Measurements from ENCODE around the gene DNAH2.

Gene DNAH2

GRCh38 chr17:7717756-7718350 is 309 bp downstream of the DNAH2 start:
- FAIRE-seq: peak; percentile 56
- TF ChIP-seq TAF1 (IDR thresholded peaks at IDR 0.05; ENCODE audit: low read depth, low read length) (no peak), PAX5 (IDR thresholded peaks at IDR 0.05; ENCODE audit: insufficient read depth, low read length, severe bottlenecking) (no peak), POLR2A (IDR thresholded peaks at IDR 0.05; ENCODE audit: low read depth, low read length) (no peak), SPI1 (IDR thresholded peaks at IDR 0.05; ENCODE audit: low read depth, low read length) (no peak), POU2F2 (IDR thresholded peaks at IDR 0.05; ENCODE audit: low read depth, low read length) (no peak), POLR2AphosphoS5 (IDR thresholded peaks at IDR 0.05; ENCODE audit: low read depth, low read length) (no peak)
- no peak for DNase-seq (ENCODE audit: insufficient read length, low spot score)

DNA sequence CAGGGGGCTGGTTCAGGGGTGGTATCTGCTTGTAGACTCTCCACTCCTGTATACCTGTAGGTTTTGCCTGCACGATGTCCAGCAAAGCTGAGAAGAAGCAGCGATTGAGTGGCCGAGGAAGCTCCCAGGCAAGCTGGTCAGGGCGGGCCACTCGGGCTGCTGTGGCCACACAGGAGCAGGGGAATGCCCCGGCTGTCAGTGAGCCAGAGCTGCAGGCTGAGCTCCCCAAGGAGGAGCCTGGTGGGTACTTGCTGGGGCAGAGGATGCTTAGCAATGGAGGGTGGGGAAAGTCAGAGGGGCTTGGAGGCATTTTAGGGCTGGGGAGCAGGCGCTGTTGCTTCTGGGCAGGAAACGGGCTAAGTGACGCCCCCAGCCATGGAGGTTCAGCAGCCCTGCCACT is 2.1 kb downstream of the DNAH2 start:
- FAIRE-seq (no peak), DNase-seq (ENCODE audit: insufficient read length, low spot score) (no peak)
- no peak for TF ChIP-seq PAX5 (IDR thresholded peaks at IDR 0.05; ENCODE audit: insufficient read depth, low read length, severe bottlenecking)
- TF ChIP-seq POLR2A (IDR thresholded peaks at IDR 0.05; ENCODE audit: low read depth, low read length): no peak
- no peak for TF ChIP-seq POLR2AphosphoS5 (IDR thresholded peaks at IDR 0.05; ENCODE audit: low read depth, low read length)
- TF ChIP-seq POU2F2 (IDR thresholded peaks at IDR 0.05; ENCODE audit: low read depth, low read length): no peak
- TF ChIP-seq SPI1 (IDR thresholded peaks at IDR 0.05; ENCODE audit: low read depth, low read length): no peak
- no peak for TF ChIP-seq TAF1 (IDR thresholded peaks at IDR 0.05; ENCODE audit: low read depth, low read length)

- FAIRE-seq: no peak
- TF ChIP-seq POU2F2 (IDR thresholded peaks at IDR 0.05; ENCODE audit: low read depth, low read length) (no peak), TAF1 (IDR thresholded peaks at IDR 0.05; ENCODE audit: low read depth, low read length) (no peak), POLR2A (IDR thresholded peaks at IDR 0.05; ENCODE audit: low read depth, low read length) (no peak), POLR2AphosphoS5 (IDR thresholded peaks at IDR 0.05; ENCODE audit: low read depth, low read length) (no peak), PAX5 (IDR thresholded peaks at IDR 0.05; ENCODE audit: insufficient read depth, low read length, severe bottlenecking) (no peak), SPI1 (IDR thresholded peaks at IDR 0.05; ENCODE audit: low read depth, low read length) (no peak)
- no peak for DNase-seq (ENCODE audit: insufficient read length, low spot score)
These were observed 2.6 kb downstream of the DNAH2 start for GRCh38 chr17:7720125-7720524.

- TF ChIP-seq POLR2A (IDR thresholded peaks at IDR 0.05; ENCODE audit: low read depth, low read length) (no peak), PAX5 (IDR thresholded peaks at IDR 0.05; ENCODE audit: insufficient read depth, low read length, severe bottlenecking) (no peak), TAF1 (IDR thresholded peaks at IDR 0.05; ENCODE audit: low read depth, low read length) (no peak), POU2F2 (IDR thresholded peaks at IDR 0.05; ENCODE audit: low read depth, low read length) (no peak), POLR2AphosphoS5 (IDR thresholded peaks at IDR 0.05; ENCODE audit: low read depth, low read length) (no peak)
- FAIRE-seq: no peak
- no peak for DNase-seq (ENCODE audit: insufficient read length, low spot score)
These were observed 4.1 kb downstream of the DNAH2 start for GRCh38 chr17:7721612-7722011.

- TF ChIP-seq POLR2A (IDR thresholded peaks at IDR 0.05; ENCODE audit: low read depth, low read length) (no peak), TAF1 (IDR thresholded peaks at IDR 0.05; ENCODE audit: low read depth, low read length) (no peak), SPI1 (IDR thresholded peaks at IDR 0.05; ENCODE audit: low read depth, low read length) (no peak), POLR2AphosphoS5 (IDR thresholded peaks at IDR 0.05; ENCODE audit: low read depth, low read length) (no peak), PAX5 (IDR thresholded peaks at IDR 0.05; ENCODE audit: insufficient read depth, low read length, severe bottlenecking) (no peak), POU2F2 (IDR thresholded peaks at IDR 0.05; ENCODE audit: low read depth, low read length) (no peak)
- FAIRE-seq: no peak
- DNase-seq (ENCODE audit: insufficient read length, low spot score): no peak
These were observed 10.3 kb downstream of the DNAH2 start for GRCh38 chr17:7727886-7728285.

DNA sequence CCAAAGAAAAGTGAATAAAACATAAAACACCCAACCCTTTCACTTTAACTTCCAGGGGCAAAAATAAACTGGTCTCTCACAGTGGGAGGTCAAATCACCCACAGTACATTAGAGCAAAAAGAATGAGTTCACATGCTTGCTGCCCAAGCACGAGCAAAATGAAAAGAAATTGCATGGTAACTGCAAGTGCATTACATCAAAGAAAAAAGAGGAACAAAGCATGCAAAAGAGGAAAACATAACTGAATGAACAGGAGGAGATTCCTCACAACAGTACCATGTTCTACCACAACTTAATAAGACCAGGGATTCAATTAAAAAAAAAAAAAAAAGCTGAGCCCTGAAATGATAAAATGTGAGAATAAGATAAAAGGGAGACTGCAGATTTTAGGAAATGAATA is 12.3 kb downstream of the DNAH2 start:
- FAIRE-seq: peak; percentile 5
- no peak for DNase-seq (ENCODE audit: insufficient read length, low spot score)
- no peak for TF ChIP-seq SPI1 (IDR thresholded peaks at IDR 0.05; ENCODE audit: low read depth, low read length)
- TF ChIP-seq POLR2AphosphoS5 (IDR thresholded peaks at IDR 0.05; ENCODE audit: low read depth, low read length): no peak
- no peak for TF ChIP-seq PAX5 (IDR thresholded peaks at IDR 0.05; ENCODE audit: insufficient read depth, low read length, severe bottlenecking)
- no peak for TF ChIP-seq POLR2A (IDR thresholded peaks at IDR 0.05; ENCODE audit: low read depth, low read length)
- no peak for TF ChIP-seq TAF1 (IDR thresholded peaks at IDR 0.05; ENCODE audit: low read depth, low read length)
- no peak for TF ChIP-seq POU2F2 (IDR thresholded peaks at IDR 0.05; ENCODE audit: low read depth, low read length)

DNA sequence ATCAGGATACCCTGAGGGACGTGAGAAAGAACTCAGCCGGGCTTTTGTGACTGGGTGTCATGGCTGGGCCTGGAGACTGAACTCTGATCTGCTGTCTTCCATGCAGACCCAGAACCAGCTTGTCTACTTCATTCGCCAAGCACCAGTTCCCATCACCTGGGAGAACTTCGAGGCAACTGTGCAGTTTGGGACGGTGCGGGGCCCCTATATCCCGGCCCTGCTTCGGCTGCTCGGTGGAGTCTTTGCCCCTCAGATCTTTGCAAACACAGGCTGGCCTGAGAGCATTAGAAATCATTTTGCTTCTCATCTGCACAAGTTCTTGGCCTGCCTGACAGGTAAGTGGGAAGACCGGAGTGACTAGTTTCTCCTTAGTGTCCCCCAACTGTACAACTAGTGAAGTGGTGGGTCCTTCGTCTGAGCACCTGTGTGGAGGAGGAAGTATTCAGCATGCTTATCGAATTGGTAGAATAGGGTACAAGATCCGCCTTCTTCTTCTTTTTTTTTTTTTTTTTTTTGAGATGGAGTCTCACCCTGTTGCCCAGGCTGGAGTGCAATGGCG is 15.5 kb downstream of the DNAH2 start:
- no peak for FAIRE-seq
- no peak for DNase-seq (ENCODE audit: insufficient read length, low spot score)
- TF ChIP-seq SPI1 (IDR thresholded peaks at IDR 0.05; ENCODE audit: low read depth, low read length) (no peak), POLR2AphosphoS5 (IDR thresholded peaks at IDR 0.05; ENCODE audit: low read depth, low read length) (no peak), POU2F2 (IDR thresholded peaks at IDR 0.05; ENCODE audit: low read depth, low read length) (no peak), POLR2A (IDR thresholded peaks at IDR 0.05; ENCODE audit: low read depth, low read length) (no peak), PAX5 (IDR thresholded peaks at IDR 0.05; ENCODE audit: insufficient read depth, low read length, severe bottlenecking) (no peak), TAF1 (IDR thresholded peaks at IDR 0.05; ENCODE audit: low read depth, low read length) (no peak)

GRCh38 chr17:7737601-7738000 is 20.1 kb downstream of the DNAH2 start:
- no peak for DNase-seq (ENCODE audit: insufficient read length, low spot score)
- TF ChIP-seq POLR2A (IDR thresholded peaks at IDR 0.05; ENCODE audit: low read depth, low read length) (no peak), PAX5 (IDR thresholded peaks at IDR 0.05; ENCODE audit: insufficient read depth, low read length, severe bottlenecking) (no peak), POLR2AphosphoS5 (IDR thresholded peaks at IDR 0.05; ENCODE audit: low read depth, low read length) (no peak), SPI1 (IDR thresholded peaks at IDR 0.05; ENCODE audit: low read depth, low read length) (no peak), POU2F2 (IDR thresholded peaks at IDR 0.05; ENCODE audit: low read depth, low read length) (no peak), TAF1 (IDR thresholded peaks at IDR 0.05; ENCODE audit: low read depth, low read length) (no peak)
- no peak for FAIRE-seq

DNA sequence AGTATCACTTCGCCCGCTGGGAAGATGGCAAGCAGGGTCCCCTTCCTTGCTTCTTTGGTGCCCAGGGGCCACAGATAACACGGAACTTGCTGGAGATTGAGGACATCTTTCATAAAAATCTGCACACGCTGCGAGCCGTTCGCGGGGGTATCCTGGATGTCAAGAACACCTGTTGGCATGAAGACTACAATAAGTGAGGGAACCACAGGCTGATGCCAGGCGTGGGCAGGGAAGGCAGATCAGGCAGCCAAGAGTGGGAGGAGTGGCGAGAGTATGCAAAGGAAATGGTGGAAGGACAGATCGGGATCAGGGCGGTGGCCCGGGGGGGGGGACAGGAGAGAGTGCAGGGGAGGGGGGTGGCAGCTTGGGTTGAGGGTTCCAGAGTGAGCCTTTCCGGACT is 22.2 kb downstream of the DNAH2 start:
- DNase-seq (ENCODE audit: insufficient read length, low spot score) (no peak), FAIRE-seq (no peak)
- TF ChIP-seq POLR2AphosphoS5 (IDR thresholded peaks at IDR 0.05; ENCODE audit: low read depth, low read length): no peak
- no peak for TF ChIP-seq PAX5 (IDR thresholded peaks at IDR 0.05; ENCODE audit: insufficient read depth, low read length, severe bottlenecking)
- no peak for TF ChIP-seq POLR2A (IDR thresholded peaks at IDR 0.05; ENCODE audit: low read depth, low read length)
- no peak for TF ChIP-seq POU2F2 (IDR thresholded peaks at IDR 0.05; ENCODE audit: low read depth, low read length)
- no peak for TF ChIP-seq SPI1 (IDR thresholded peaks at IDR 0.05; ENCODE audit: low read depth, low read length)
- no peak for TF ChIP-seq TAF1 (IDR thresholded peaks at IDR 0.05; ENCODE audit: low read depth, low read length)
